H9 (cell line): Measurements from ENCODE around the gene SRSF4. TPM values are rescaled to one million over a fixed set of nuclear protein-coding genes. Genes with fewer than 3 reads are reported as not detected.

ENCODE experiments used
- DNase-seq: peaks from one replicate; pipeline ENCODE4 v3.0.0-alpha.2; 2017
- H2AFZ ChIP-seq: one replicate; pipeline ENCODE4 v1.6.1; 2013; ENCODE audit warnings: mild to moderate bottlenecking, low read length, control low read depth, moderate library complexity
- H2AK5ac ChIP-seq: 2 replicates; pipeline ENCODE4 v1.6.1; 2013; ENCODE audit warnings: low read length, control low read depth, mixed read lengths; ENCODE audit not compliant: insufficient read length
- H2BK120ac ChIP-seq: one replicate; pipeline ENCODE4 v1.6.1; 2013; ENCODE audit warnings: low read depth, mild to moderate bottlenecking, low read length, control low read depth, inconsistent platforms; ENCODE audit not compliant: poor library complexity, severe bottlenecking
- H2BK12ac ChIP-seq: 2 replicates; pipeline ENCODE4 v1.6.1; 2013; ENCODE audit warnings: low read length, control low read depth, mixed read lengths, low read depth; ENCODE audit not compliant: insufficient read length
- H2BK15ac ChIP-seq: 2 replicates; pipeline ENCODE4 v1.6.1; 2013; ENCODE audit warnings: low read depth, low read length, control low read depth
- H2BK20ac ChIP-seq: one replicate; pipeline ENCODE4 v1.6.1; 2013; ENCODE audit warnings: low read depth, mild to moderate bottlenecking, low read length, control low read depth, inconsistent platforms; ENCODE audit not compliant: poor library complexity, severe bottlenecking
- H2BK5ac ChIP-seq: 2 replicates; pipeline ENCODE4 v1.6.1; 2013; ENCODE audit warnings: low read length, control low read depth, mixed read lengths; ENCODE audit not compliant: insufficient read length
- H3K14ac ChIP-seq: 2 replicates; pipeline ENCODE4 v1.6.1; 2013; ENCODE audit warnings: low read length, control low read depth; ENCODE audit not compliant: insufficient read depth
- H3K18ac ChIP-seq: 2 replicates; pipeline ENCODE4 v1.6.1; 2013; ENCODE audit warnings: low read depth, mild to moderate bottlenecking, mixed read lengths, low read length, control low read depth; ENCODE audit not compliant: insufficient read length
- H3K23ac ChIP-seq: 2 replicates; pipeline ENCODE4 v1.6.1; 2013; ENCODE audit warnings: low read length, control low read depth, mixed read lengths, low read depth; ENCODE audit not compliant: insufficient read length
- H3K23me2 ChIP-seq: 2 replicates; pipeline ENCODE4 v1.6.1; 2013; ENCODE audit warnings: low read depth, mild to moderate bottlenecking, mixed read lengths, low read length, control low read depth; ENCODE audit not compliant: insufficient read length, poor library complexity, severe bottlenecking
- H3K27ac ChIP-seq: 2 replicates; pipeline ENCODE4 v1.5.1; 2013; ENCODE audit warnings: low read length, control low read depth, mixed read lengths, low read depth; ENCODE audit not compliant: insufficient read length
- H3K27me3 ChIP-seq: 2 replicates; pipeline ENCODE4 v1.6.1; 2013; ENCODE audit warnings: low read length, control low read depth, inconsistent platforms; ENCODE audit not compliant: insufficient read depth
- H3K4ac ChIP-seq: 2 replicates; pipeline ENCODE4 v1.6.1; 2013; ENCODE audit warnings: low read depth, mild to moderate bottlenecking, control low read depth, inconsistent platforms, low read length, moderate library complexity
- H3K4me1 ChIP-seq: 2 replicates; pipeline ENCODE4 v1.6.1; 2013; ENCODE audit warnings: low read length, control low read depth, inconsistent platforms; ENCODE audit not compliant: insufficient read depth
- H3K4me2 ChIP-seq: 2 replicates; pipeline ENCODE4 v1.6.1; 2013; ENCODE audit warnings: low read length, control low read depth, mixed read lengths; ENCODE audit not compliant: insufficient read length, insufficient read depth
- H3K56ac ChIP-seq: 2 replicates; pipeline ENCODE4 v1.6.1; 2013; ENCODE audit warnings: low read depth, mild to moderate bottlenecking, mixed read lengths, low read length, control low read depth; ENCODE audit not compliant: insufficient read length
- H3K79me1 ChIP-seq: 2 replicates; pipeline ENCODE4 v1.6.1; 2013; ENCODE audit warnings: low read depth, mild to moderate bottlenecking, moderate library complexity, low read length, control low read depth, inconsistent platforms; ENCODE audit not compliant: insufficient read depth, poor library complexity, severe bottlenecking
- H3K79me2 ChIP-seq: 2 replicates; pipeline ENCODE4 v1.6.1; 2013; ENCODE audit warnings: low read length, control low read depth, inconsistent platforms; ENCODE audit not compliant: insufficient read depth
- H3K9ac ChIP-seq: 2 replicates; pipeline ENCODE4 v1.6.1; 2013; ENCODE audit warnings: low read length, control low read depth, mixed read lengths; ENCODE audit not compliant: insufficient read length; ENCODE audit errors: extremely low read depth
- H3K9me3 ChIP-seq: one replicate; pipeline ENCODE4 v1.6.1; 2013; ENCODE audit warnings: low read depth, low read length, inconsistent platforms; ENCODE audit not compliant: control insufficient read depth
- H3T11ph ChIP-seq: one replicate; pipeline ENCODE4 v1.6.1; 2013; ENCODE audit warnings: mild to moderate bottlenecking, low read length, control low read depth, inconsistent platforms
- H4K20me1 ChIP-seq: one replicate; pipeline ENCODE4 v1.6.1; 2013; ENCODE audit not compliant: control insufficient read depth, insufficient read length, insufficient read depth
- H4K5ac ChIP-seq: 2 replicates; pipeline ENCODE4 v1.6.1; 2013; ENCODE audit warnings: low read depth, mild to moderate bottlenecking, mixed read lengths, low read length, control low read depth; ENCODE audit not compliant: insufficient read length
- H4K8ac ChIP-seq: replicated peaks from 2 replicates; pipeline ENCODE4 v1.6.1; 2013; ENCODE audit warnings: low read length, control low read depth, mixed read lengths, low read depth; ENCODE audit not compliant: insufficient read length
- H4K91ac ChIP-seq: 2 replicates; pipeline ENCODE4 v1.6.1; 2013; ENCODE audit warnings: low read depth, mild to moderate bottlenecking, moderate library complexity, mixed read lengths, low read length, control low read depth; ENCODE audit not compliant: insufficient read length
- H3K27ac Mint-ChIP-seq, 3 experiments: 2 replicates in 2 of 3; 3 replicates in 1 of 3; pipeline ENCODE4 v1.8.0; 2020 to 2021; ENCODE audit warnings: mixed read lengths in 3 of 3, mild to moderate bottlenecking in 1 of 3, moderate library complexity in 1 of 3
- H3K27me3 Mint-ChIP-seq: 2 replicates; pipeline ENCODE4 v1.8.0; 2021; ENCODE audit warnings: low read depth, mild to moderate bottlenecking, moderate library complexity, mixed read lengths
- H3K36me3 Mint-ChIP-seq, 3 experiments: 2 replicates in 2 of 3; 3 replicates in 1 of 3; pipeline ENCODE4 v1.8.0; 2020 to 2021; ENCODE audit warnings: low read depth in 3 of 3, mixed read lengths in 3 of 3; ENCODE audit not compliant: insufficient read depth in 1 of 3
- H3K4me1 Mint-ChIP-seq, 2 experiments: 2 replicates each; pipeline ENCODE4 v1.8.0; 2020; ENCODE audit warnings: mixed read lengths in 2 of 2
- H3K4me3 Mint-ChIP-seq, 2 experiments: 2 replicates in 1 of 2; 3 replicates in 1 of 2; pipeline ENCODE4 v1.8.0; 2020 to 2021; ENCODE audit warnings: mild to moderate bottlenecking in 2 of 2, mixed read lengths in 2 of 2, moderate library complexity in 1 of 2
- H3K9me3 Mint-ChIP-seq, 2 experiments: 2 replicates in 1 of 2; 3 replicates in 1 of 2; pipeline ENCODE4 v1.8.0; 2020; ENCODE audit warnings: mild to moderate bottlenecking in 2 of 2, mixed read lengths in 2 of 2, moderate library complexity in 1 of 2
- CTCF ChIP-seq: fragments of 200-600 bp; sonication (generic); conservative IDR thresholded peaks from 3 replicates; pipeline ENCODE4 v1.8.0; 2021; ENCODE audit warnings: antibody characterized with exemption, mild to moderate bottlenecking
- whole genome bisulfite sequencing: extraction: QIAGEN DNeasy Blood & Tissue Kit; methylation state at CpG from one replicate; pipeline ENCODE4 v1.1.7; 2013; ENCODE audit warnings: missing lambda C conversion rate, low lambda C conversion rate, mixed read lengths; ENCODE audit not compliant: insufficient read length; ENCODE audit errors: extremely low coverage; 5-methylcytosine and 5-hydroxymethylcytosine counted together
- total RNA-seq: library from RNA; stranded (reverse); gene quantifications from 2 replicates; pipeline ENCODE4 v1.2.1, GENCODE V29; 2021

The SRSF4 gene
- total RNA-seq, 1 experiment from 2014 or later: 90.6 TPM

- no peaks in the 10 kb centered on the region for H3K23me2 ChIP-seq
- H3K36me3 Mint-ChIP-seq: peaks cover 0 to 17% (median 11%) of the 10 kb centered on the region in 3 experiments; a peak in 5 of 7 replicates
- H2AK5ac ChIP-seq: no peak overlapping the region
- no peaks in the 10 kb centered on the region for H4K20me1 ChIP-seq
- H3K56ac ChIP-seq: no peak overlapping the region
- no peak overlapping the region for H3K18ac ChIP-seq
- WGBS: no CpG with 5 or more reads among the region's 5 CpGs
- H3K4me2 ChIP-seq: no peak overlapping the region
- H3K79me2 ChIP-seq: no peaks in the 10 kb centered on the region
- H3K4ac ChIP-seq: no peak overlapping the region
- peak overlapping the region in 1 of 3 experiments; percentile 42; a peak in 2 of 7 replicates for H3K27ac Mint-ChIP-seq
- H3K4me1 Mint-ChIP-seq: peaks cover 28 to 32% of the 10 kb centered on the region in 2 experiments
- no peak overlapping the region for H3K27ac ChIP-seq
- no peak overlapping the region for H2BK15ac ChIP-seq
- no peak overlapping the region for H2BK12ac ChIP-seq
- H3K79me1 ChIP-seq: no peaks in the 10 kb centered on the region
- no peaks in the 10 kb centered on the region for H3K9me3 Mint-ChIP-seq
- H3K4me1 ChIP-seq: no peaks in the 10 kb centered on the region; the same call in 1 of the 2 replicates
- H2BK120ac ChIP-seq: no peak overlapping the region
- no peaks in the 10 kb centered on the region for H3K9me3 ChIP-seq
- no peak overlapping the region for H3K23ac ChIP-seq
- H4K5ac ChIP-seq: no peak overlapping the region
- no peak overlapping the region for H2BK20ac ChIP-seq
- DNase-seq: no peak
- H3T11ph ChIP-seq: no peak overlapping the region
- H2BK5ac ChIP-seq: no peak overlapping the region
- H4K8ac ChIP-seq: no peak overlapping the region
- no peak overlapping the region for H2AFZ ChIP-seq
- H3K27me3 Mint-ChIP-seq: no peaks in the 10 kb centered on the region
- no peak overlapping the region for H3K14ac ChIP-seq
- no peak for TF ChIP-seq CTCF
- no peak overlapping the region for H3K4me3 Mint-ChIP-seq
- H3K27me3 ChIP-seq: no peaks in the 10 kb centered on the region
- H3K9ac ChIP-seq: no peak overlapping the region
- no peak overlapping the region for H4K91ac ChIP-seq
Measured at GRCh38 chr1:29224356-29224837, 42.7 kb upstream of the SRSF4 start.
